Gastroesophageal sphincter (tissue), 3 donors: ENCODE results near the gene PRUNE1.

Experiments used
- CTCF ChIP-seq, 4 experiments: fragments of 200-600 bp in 2 of 4; fragments of 450-650 bp in 2 of 4; sonication (generic) in 1 of 4; IDR thresholded peaks; one replicate each; pipeline ENCODE4 v1.5.1; 2017 to 2019; ENCODE audit warnings: antibody characterized with exemption in 4 of 4, mild to moderate bottlenecking in 2 of 4, moderate library complexity in 2 of 4
- POLR2A ChIP-seq, 2 donors: fragments of 450-650 bp; IDR thresholded peaks; one replicate each; pipeline ENCODE4 v1.6.1; 2017; ENCODE audit warnings: antibody characterized with exemption in 2 of 2, mild to moderate bottlenecking in 2 of 2, moderate library complexity in 1 of 2
- POLR2AphosphoS5 ChIP-seq: sonication (generic); formaldehyde crosslinking; IDR thresholded peaks from one replicate; pipeline ENCODE4 v1.6.1; 2017; ENCODE audit warnings: antibody characterized with exemption

- TF ChIP-seq POLR2A (IDR thresholded peaks at IDR 0.05) (no peak), POLR2AphosphoS5 (no peak), CTCF (IDR thresholded peaks at IDR 0.05) (no peak)
These were observed 10.9 kb upstream of the PRUNE1 start for GRCh38 chr1:150997126-150997872.
